HG03457 (cell line): Measurements from ENCODE around the gene FOXRED2.
"Not testable (repeated sequence)": the region's sequence is repeated elsewhere in the genome, so short reads cannot be mapped to it uniquely, and the experiment has no call there.

Experiments
- ATAC-seq: cut with Tn5 transposase; IDR thresholded peaks from one replicate; pipeline ENCODE4 v1.9.1; 2021; ENCODE audit warnings: moderate number of reproducible peaks; ENCODE audit not compliant: unreplicated experiment

Gene FOXRED2

GRCh38 chr22:36452250-36452977 is 54.4 kb downstream of the FOXRED2 start:
- no peak for ATAC-seq

DNA sequence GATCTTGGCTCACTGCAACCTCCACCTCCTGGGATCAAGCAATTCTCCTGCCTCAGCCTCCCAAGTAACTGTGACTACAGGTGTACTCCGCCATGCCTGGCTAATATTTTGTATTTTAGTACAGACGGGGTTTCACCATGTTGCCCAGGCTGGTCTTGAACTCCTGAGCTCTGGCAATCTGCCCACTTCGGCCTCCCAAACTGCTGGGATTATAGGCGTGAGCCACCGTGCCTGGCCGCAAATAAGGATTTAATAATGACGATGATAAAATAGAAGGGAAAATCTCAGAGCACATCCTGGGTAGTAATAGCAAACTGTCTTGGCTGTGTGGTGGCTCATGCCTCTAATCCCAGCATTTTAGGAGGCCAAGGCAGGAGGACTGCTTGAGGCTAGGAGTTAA is 55.9 kb downstream of the FOXRED2 start:
- not testable (repeated sequence) for ATAC-seq

DNA sequence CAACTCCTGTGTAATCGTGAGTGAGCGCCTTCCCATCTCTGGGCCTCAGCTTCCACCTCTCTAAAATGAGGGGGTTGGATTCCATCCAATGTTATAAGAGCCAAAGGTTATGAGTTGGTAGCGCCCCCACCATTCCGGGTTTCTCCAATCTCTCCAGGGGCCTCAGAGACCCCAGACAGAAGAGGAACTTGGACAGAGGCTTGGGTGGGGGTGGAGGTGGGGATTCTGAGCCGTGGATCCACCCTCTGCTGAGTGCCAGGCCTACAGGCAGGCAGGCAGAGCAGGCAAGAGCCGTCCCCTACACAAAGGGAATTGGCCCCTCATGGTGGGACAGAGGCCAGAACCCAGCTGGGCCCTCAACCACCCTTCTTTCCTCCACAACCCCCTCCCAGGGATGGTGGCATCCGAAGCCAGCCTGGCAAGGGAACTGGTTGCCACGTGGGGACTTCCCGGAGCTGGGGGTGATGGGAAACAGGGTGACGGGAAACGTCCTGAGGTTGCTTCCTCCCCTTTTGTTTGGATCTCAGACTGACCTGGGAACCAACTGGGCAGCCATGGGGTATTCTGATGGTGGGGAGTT is 57.2 kb downstream of the FOXRED2 start:
- ATAC-seq, result no peak

DNA sequence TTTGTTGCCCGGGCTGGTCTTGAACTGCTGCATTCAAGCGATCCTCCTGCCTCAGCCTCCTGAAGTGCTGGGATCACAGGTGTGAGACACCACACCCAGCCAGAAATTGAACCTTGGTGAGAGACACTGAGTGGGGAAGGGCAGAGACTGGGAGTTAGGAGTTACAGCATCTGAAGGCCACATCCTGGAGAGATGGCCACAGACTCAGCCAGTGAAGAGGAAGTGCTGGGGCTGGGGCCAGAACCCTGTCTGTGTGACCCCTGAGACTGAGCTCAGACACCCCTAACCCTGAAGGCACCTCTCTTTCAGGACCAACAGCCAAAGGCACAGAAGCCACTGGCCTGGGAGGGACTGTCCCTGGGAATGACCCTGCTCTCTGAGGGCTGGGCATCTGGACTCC is 59.2 kb downstream of the FOXRED2 start:
- no peak for ATAC-seq

DNA sequence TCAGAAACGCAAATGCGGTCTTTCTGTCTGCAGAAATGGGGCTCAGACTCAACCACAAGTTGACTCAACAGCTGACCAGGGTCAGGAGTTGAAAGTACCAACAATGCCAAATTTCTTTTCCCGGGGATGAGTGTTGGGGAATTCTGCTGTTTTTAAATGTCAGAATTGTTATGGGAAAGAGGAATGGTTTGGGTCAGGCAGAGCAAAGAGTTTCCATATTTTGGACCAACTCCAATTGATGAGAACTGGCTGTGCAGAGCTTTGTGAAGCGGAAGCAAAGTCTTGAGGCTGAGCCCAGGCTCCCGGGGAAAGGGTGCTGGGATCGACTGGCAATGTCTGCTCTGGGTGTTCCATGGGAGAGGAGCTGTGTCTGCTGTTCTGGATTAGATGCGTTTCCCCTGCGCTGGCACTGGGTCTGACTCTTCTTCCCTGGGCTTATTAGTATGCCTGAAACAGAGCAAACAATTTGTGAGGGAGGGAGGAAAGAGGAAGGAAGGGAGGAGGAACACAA is 61.6 kb downstream of the FOXRED2 start:
- ATAC-seq, result no peak

- ATAC-seq, result no peak
Measured at GRCh38 chr22:36443198-36443770, 63.6 kb downstream of the FOXRED2 start.

GRCh38 chr22:36442506-36443197 is 64.2 kb downstream of the FOXRED2 start:
- no peak for ATAC-seq

- no peak for ATAC-seq
Measured at GRCh38 chr22:36440429-36441002, 66.3 kb downstream of the FOXRED2 start.

DNA sequence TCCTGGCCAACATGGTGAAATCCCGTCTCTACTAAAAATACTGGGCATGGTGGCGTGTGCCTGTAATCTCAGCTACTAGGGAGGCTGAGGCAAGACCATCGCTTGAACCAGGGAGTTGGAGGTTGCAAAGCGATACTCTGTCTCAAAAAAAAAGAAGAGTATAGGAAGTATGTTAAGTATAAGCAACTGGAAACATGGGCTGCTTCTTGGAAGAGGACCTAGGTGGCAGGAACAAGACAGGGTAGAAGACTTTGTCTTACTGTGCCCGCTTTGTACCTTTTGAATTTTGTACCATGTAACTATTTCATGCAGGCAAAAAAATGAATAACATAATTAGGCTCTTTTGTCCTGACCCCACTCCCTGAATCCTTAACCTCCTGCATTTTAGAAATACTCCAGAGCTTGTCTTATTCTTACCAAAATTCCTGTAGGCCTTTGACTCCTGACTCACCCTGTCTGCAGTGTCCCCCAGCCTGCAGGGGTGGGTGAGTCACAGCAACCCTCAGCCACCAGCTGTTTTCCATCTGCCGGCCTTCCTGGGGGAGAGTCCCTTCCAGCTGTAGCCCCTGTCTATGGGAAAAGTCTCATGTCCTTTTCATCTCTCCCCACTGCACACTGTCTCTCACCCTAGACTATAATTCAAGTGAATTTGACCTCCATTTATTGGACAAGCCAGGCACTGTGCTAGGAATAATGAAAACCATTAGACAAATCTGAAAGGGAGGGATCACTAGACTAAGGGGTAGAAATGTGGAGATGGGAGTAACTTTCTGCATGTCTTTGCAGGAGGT is 67.2 kb downstream of the FOXRED2 start:
- no peak for ATAC-seq
